HT1080 (cell line): ENCODE results near the gene SEC16B. TPM values are rescaled to one million over a fixed set of nuclear protein-coding genes. Genes with fewer than 3 reads are reported as not detected.

Source experiments
- DNase-seq: peaks from one replicate; pipeline ENCODE4 v3.0.0-alpha.2; 2015; ENCODE audit warnings: low read depth
- total RNA-seq: library from RNA; depleted of rRNA; stranded (reverse); fragments of >200 nt; shearing (Covaris generic); gene quantifications from 2 replicates; pipeline ENCODE4 v1.2.3, GENCODE V29; 2014

The SEC16B gene
- total RNA-seq, 1 experiment from 2014 or later: 0.59 TPM

- peak; percentile 65 for DNase-seq
Observed at GRCh38 chr1:177945943-177946650, 23.8 kb downstream of the SEC16B start.

- DNase-seq: no peak
Observed at GRCh38 chr1:177944016-177944949, 25.6 kb downstream of the SEC16B start.

GRCh38 chr1:177941976-177942375, 27.9 kb downstream of the SEC16B start:
- DNase-seq: no peak

GRCh38 chr1:177940682-177941081, 29.2 kb downstream of the SEC16B start:
- DNase-seq: no peak

- DNase-seq: no peak
Observed at GRCh38 chr1:177937931-177938330, 31.9 kb downstream of the SEC16B start.

GRCh38 chr1:177937174-177937770, 32.6 kb downstream of the SEC16B start:
- DNase-seq: no peak

GRCh38 chr1:177935638-177936415, 34.0 kb downstream of the SEC16B start:
- DNase-seq: no peak

GRCh38 chr1:177934927-177935326, 34.9 kb downstream of the SEC16B start:
- no peak for DNase-seq

- DNase-seq: no peak
Observed at GRCh38 chr1:177934461-177934860, 35.4 kb downstream of the SEC16B start.

GRCh38 chr1:177933881-177934280, 36.0 kb downstream of the SEC16B start:
- DNase-seq: no peak

- no peak for DNase-seq
Observed at GRCh38 chr1:177932123-177932522, 37.7 kb downstream of the SEC16B start.

GRCh38 chr1:177928952-177929351, 40.9 kb downstream of the SEC16B start:
- DNase-seq: no peak

GRCh38 chr1:177928194-177928593, 41.7 kb downstream of the SEC16B start:
- peak; percentile 32 for DNase-seq

GRCh38 chr1:177927021-177927596, 42.7 kb downstream of the SEC16B start:
- peak; percentile 93 for DNase-seq

GRCh38 chr1:177926201-177926600, 43.7 kb downstream of the SEC16B start:
- DNase-seq: no peak

- no peak for DNase-seq
Observed at GRCh38 chr1:177925006-177925405, 44.9 kb downstream of the SEC16B start.

GRCh38 chr1:177923441-177923840, 46.4 kb downstream of the SEC16B start:
- DNase-seq: no peak

GRCh38 chr1:177922209-177922608, 47.6 kb downstream of the SEC16B start:
- no peak for DNase-seq

- no peak for DNase-seq
Observed at GRCh38 chr1:177921590-177921989, 48.3 kb downstream of the SEC16B start.

GRCh38 chr1:177920091-177920490, 49.8 kb downstream of the SEC16B start:
- DNase-seq: no peak

GRCh38 chr1:177915641-177916040, 54.2 kb downstream of the SEC16B start:
- DNase-seq: no peak
